Measurements from ENCODE around the gene ACADS. TPM values are rescaled to one million over a fixed set of nuclear protein-coding genes. Genes with fewer than 3 reads are reported as not detected.
"Not testable (repeated sequence)": the region's sequence is repeated elsewhere in the genome, so short reads cannot be mapped to it uniquely, and the experiment has no call there.

Gene ACADS
- total RNA-seq, 4 donors from 2014 or later: 11.3 to 30.9 (median 19.6) TPM

GRCh38 chr12:120725151-120725658, 421 bp upstream of the ACADS start:
- peaks cover 4 to 71% (median 10%) of the 10 kb centered on the region in 3 donors for H3K36me3 ChIP-seq
- DNase-seq: no peak
- peak overlapping the region; percentile 46 to 75 (median 63) for H3K4me3 ChIP-seq
- no peak for TF ChIP-seq POLR2A (IDR thresholded peaks at IDR 0.05)
- TF ChIP-seq CTCF (IDR thresholded peaks at IDR 0.05): no peak
- intact Hi-C loops (cut with DNase I): no loop called here
- no peaks in the 10 kb centered on the region for H3K9me3 ChIP-seq
- 28 to 35% methylated on average over 14 of the region's 14 CpGs for WGBS, 2 donors
- H3K27me3 ChIP-seq: no peaks in the 10 kb centered on the region
- peaks cover 4 to 33% (median 10%) of the 10 kb centered on the region in 3 donors for H3K4me1 ChIP-seq
- H3K27ac ChIP-seq: peak overlapping the region; percentile 71 to 87 (median 72)

- Histone ChIP-seq H3K9me3 (no peaks in the 10 kb centered on the region), H3K27ac (peak overlapping the region in 3 of 4 donors; percentile 71 to 87 (median 71)), H3K36me3 (peaks cover 0 to 71% (median 7%) of the 10 kb centered on the region in 3 donors), H3K4me1 (peaks cover 4 to 23% (median 10%) of the 10 kb centered on the region in 3 donors), H3K27me3 (no peaks in the 10 kb centered on the region), H3K4me3 (peak overlapping the region in 3 of 4 donors; percentile 53 to 75 (median 73))
- DNase-seq: no peak
- intact Hi-C loops (cut with DNase I): no loop called here
- TF ChIP-seq CTCF (IDR thresholded peaks at IDR 0.05): no peak
- TF ChIP-seq POLR2A (IDR thresholded peaks at IDR 0.05): no peak
- 78 to 93% methylated on average over 9 of the region's 9 CpGs for WGBS, 2 donors
These were observed 826 bp downstream of the ACADS start for GRCh38 chr12:120726510-120726793.

GRCh38 chr12:120726961-120727360, 1.3 kb downstream of the ACADS start:
- no peak for TF ChIP-seq CTCF (IDR thresholded peaks at IDR 0.05)
- no peak for TF ChIP-seq POLR2A (IDR thresholded peaks at IDR 0.05)
- intact Hi-C loops (cut with DNase I): no loop called here
- H3K4me3 ChIP-seq: no peak overlapping the region
- WGBS, 2 donors: 93 to 100% methylated on average over 1 to 3 of the region's 9 CpGs
- H3K9me3 ChIP-seq: no peaks in the 10 kb centered on the region
- peaks cover 4 to 23% (median 10%) of the 10 kb centered on the region in 3 donors for H3K4me1 ChIP-seq
- DNase-seq: no peak
- peaks cover 0 to 66% (median 7%) of the 10 kb centered on the region in 3 donors for H3K36me3 ChIP-seq
- H3K27ac ChIP-seq: no peak overlapping the region
- H3K27me3 ChIP-seq: no peaks in the 10 kb centered on the region

GRCh38 chr12:120732198-120732597, 6.6 kb downstream of the ACADS start:
- intact Hi-C loops (cut with DNase I); H3K4me3 ChIP-seq; H3K9me3 ChIP-seq; H3K27me3 ChIP-seq; H3K4me1 ChIP-seq; H3K27ac ChIP-seq; DNase-seq: not testable (repeated sequence)
- no CpG with 5 or more reads among the region's 35 CpGs for WGBS, 2 donors
- peaks cover 0 to 49% (median 7%) of the 10 kb centered on the region in 3 donors for H3K36me3 ChIP-seq

- no peaks in the 10 kb centered on the region for H3K9me3 ChIP-seq
- H3K27me3 ChIP-seq: no peaks in the 10 kb centered on the region
- no peak overlapping the region for H3K27ac ChIP-seq
- TF ChIP-seq CTCF (IDR thresholded peaks at IDR 0.05) (no peak), POLR2A (IDR thresholded peaks at IDR 0.05) (no peak)
- peaks cover 0 to 43% (median 7%) of the 10 kb centered on the region in 3 donors for H3K36me3 ChIP-seq
- no peak for DNase-seq
- 77 to 87% methylated on average over 2 to 3 of the region's 3 CpGs for WGBS, 2 donors
- H3K4me3 ChIP-seq: no peak overlapping the region
- intact Hi-C loops (cut with DNase I): no loop called here
- H3K4me1 ChIP-seq: no peaks in the 10 kb centered on the region
These were observed 7.9 kb downstream of the ACADS start for GRCh38 chr12:120733574-120733973.

GRCh38 chr12:120734210-120734609, 8.6 kb downstream of the ACADS start:
- intact Hi-C loops (cut with DNase I): no loop called here
- Histone ChIP-seq H3K9me3 (no peaks in the 10 kb centered on the region), H3K27me3 (no peaks in the 10 kb centered on the region), H3K36me3 (peaks cover 0 to 43% (median 7%) of the 10 kb centered on the region in 3 donors), H3K4me3 (no peak overlapping the region), H3K4me1 (no peaks in the 10 kb centered on the region), H3K27ac (no peak overlapping the region)
- WGBS, 2 donors: 93% methylated on average over 7 to 9 of the region's 10 CpGs
- DNase-seq: no peak
- no peak for TF ChIP-seq CTCF (IDR thresholded peaks at IDR 0.05)
- no peak for TF ChIP-seq POLR2A (IDR thresholded peaks at IDR 0.05)
